COLO829 (cell line): ENCODE data around the gene ACTR1B.
"Not testable (repeated sequence)": the region's sequence is repeated elsewhere in the genome, so short reads cannot be mapped to it uniquely, and the experiment has no call there.

Experiments
- DNase-seq: peaks from one replicate; pipeline ENCODE4 v3.0.0; 2012; ENCODE audit warnings: low spot score

ACTR1B gene

DNA sequence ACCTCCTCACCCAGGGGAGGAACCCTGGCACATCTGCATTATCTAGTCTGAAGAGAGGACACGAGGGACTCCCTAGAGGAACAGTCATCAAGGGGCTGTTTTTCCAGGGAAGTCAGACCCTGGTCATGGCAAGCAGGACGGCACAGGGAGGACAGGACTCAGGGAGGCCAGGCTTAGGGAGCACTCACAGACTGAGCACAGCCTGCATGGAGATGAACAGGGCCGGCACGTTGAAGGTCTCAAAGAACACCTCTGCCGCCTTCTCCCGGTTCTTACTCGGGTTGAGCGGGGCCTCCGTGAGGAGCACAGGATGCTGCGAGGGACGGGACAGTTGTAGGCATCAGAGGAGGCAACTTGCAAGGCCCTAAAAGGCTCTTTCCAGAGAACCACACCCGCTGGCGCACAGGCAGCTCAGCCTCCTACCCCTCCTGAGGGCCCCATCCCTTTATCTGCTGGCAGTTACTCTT is 5.1 kb downstream of the ACTR1B start:
- DNase-seq, result no peak

DNA sequence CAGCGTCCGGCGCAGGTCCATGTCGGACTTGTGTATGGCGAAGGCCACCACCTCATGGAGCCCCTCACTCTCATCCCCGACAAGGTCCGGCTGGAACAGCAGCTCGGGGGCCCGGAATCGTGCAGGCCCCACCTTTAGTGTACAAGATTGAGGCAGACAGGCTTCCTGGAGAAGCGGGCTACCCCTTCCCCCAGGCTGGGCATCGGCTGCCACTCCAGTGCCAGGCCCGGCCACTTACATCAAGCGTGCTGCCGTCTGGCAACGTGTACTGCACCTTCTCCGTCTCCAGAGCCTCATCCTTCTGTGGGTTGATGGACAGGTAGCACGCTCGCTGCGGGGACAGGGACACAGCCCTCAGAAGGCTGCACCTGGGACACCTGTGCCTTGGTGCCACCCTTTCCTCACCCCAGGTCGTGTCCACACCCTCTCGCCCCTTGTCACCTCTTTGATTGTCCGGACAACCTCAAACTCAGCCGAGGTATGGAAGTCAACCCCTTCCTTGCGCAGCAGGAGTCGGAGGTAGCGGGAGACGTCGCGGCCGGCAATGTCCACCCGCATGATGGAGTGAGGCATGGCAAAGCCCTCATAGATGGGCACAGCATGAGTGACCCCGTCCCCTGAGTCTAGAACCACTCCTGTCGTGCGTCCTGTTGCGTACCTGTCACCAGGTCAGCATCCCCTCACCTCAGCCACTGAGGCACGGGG is 5.7 kb downstream of the ACTR1B start:
- DNase-seq, result no peak

DNA sequence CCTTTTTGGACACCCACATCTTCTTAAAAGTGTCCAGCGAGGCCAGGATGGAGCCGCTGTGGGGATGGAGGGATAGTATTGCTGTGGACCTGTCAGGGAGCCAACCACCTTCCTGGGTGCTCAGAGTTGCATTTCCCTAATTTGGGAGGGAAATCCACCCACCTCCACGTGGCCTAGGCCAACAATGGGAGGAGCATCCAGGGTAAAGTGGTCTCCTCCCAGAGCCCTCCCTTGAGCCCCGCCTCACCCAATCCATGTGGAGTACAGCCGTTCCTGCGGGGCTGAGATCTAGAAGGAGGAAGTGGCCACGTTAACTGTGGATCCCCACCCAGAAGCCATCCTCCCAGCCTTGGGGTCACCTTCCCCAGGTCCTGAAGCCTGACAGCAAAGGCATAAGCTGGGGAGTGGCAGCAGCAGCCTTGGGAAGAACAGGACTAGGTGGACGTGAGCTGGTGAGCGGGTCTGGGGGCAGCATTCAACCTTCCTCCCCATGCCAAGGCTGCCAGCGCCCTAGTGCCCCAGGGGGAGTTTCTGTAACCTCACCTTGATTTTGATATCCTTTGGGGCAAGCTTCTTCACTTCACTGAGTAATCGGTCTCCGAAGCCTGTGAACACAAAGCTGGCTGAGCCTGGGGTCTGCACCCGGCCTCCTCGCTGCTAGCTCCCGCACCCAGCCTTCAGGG is 6.8 kb downstream of the ACTR1B start:
- DNase-seq, result no peak

DNA sequence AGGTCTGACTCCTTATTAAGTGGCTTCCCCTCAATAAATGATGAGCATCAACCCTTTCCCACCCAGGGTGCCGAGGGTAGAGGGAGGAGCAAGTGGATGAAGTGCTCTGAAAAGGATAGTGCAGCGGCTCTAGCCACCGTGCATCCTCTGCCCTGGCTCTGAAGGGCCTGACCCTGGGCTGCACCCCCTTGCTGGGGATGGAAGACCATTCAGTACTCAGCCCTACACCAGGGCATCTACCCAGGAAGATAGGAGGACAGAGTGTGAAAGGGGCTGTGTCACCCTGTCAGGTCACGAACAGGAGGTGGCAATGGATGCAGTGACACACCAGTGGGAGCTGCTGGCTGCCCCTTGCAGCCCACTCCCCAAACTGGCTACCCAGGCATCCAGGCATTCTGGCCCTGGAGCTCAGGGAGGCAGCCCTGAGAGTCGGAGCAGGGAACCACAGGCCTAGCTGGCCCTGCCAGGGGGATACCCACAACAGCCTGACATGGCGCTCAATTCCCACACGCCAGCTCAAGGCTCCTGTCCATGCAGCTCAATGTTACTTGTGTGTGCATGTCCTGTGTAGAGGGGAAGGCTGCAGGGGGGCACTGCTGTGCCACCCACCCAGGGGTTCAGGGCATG is 7.6 kb downstream of the ACTR1B start:
- no peak for DNase-seq

DNA sequence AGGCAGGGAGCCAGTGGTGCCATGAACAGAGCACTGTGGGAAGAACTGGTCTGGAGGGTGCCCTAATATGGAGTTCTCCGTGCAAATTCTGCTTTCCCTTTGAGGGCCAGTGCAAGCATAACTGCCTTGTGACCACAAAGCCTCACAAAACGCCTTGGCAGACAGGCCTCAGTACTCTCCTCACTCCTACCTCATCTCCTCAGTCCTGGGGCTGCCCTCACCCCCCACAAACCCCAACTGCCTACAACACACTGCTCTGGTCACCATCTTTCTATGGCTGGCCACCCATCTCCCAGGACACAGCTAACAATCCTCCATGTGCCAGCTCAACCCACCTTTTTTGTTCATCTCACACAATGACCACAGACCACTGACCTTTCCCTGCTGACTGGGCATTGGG is 9.1 kb downstream of the ACTR1B start:
- no peak for DNase-seq

DNA sequence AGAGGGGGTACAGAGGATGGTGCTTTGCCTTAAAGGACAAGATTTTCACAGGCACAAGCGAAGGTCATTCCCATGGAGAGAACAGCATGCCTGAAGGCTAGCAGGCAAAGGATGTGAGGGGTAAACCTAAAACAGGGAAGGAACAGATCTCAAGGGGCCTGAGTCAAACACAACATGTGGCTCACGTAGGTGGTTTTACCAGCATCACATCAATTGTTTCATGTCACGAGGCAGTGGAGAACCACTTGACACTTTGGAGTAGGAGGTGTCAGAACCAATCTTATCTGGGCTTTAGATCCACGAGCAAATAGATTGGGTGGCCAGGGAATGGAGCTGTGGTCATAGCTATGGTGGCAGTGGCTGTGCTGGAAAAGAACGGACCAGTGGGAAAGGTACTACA is 9.5 kb downstream of the ACTR1B start:
- no peak for DNase-seq

DNA sequence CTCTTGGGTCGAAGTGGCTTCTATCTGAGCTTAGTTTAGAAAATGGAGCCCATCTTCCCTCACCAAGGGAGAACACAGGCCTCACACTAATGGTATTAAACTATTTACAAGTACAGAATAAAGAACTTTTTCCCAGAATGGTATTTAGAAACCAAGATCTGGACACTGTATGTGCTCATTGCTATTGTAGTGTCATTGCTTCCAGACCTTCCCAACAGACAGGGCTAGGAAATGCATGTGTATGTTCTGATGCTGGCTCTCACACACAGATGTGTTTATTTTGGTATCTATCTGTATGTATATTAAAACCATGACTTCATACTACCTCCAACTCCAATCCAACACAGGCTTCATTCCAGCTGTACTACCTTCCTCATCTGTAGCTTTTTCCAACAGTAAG is 10.0 kb downstream of the ACTR1B start:
- no peak for DNase-seq

DNA sequence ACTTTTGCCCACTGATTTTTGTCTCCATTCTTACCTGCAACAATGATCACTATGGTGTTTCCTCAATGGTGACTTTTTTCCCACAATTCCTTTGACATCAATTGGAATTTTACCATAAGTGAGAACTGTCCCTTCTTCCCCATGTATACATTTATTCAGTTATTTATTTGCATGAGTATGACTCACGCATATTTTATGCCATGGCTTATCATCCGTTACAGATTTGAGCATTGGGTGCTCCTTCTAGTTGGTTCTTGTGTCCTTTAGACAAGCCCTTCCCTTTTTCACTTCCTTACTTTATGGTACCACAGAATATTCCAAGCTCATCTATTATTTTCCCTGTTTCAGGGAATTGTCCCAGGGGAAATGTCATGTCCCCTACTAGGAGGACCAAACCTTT is 10.4 kb downstream of the ACTR1B start:
- no peak for DNase-seq

DNA sequence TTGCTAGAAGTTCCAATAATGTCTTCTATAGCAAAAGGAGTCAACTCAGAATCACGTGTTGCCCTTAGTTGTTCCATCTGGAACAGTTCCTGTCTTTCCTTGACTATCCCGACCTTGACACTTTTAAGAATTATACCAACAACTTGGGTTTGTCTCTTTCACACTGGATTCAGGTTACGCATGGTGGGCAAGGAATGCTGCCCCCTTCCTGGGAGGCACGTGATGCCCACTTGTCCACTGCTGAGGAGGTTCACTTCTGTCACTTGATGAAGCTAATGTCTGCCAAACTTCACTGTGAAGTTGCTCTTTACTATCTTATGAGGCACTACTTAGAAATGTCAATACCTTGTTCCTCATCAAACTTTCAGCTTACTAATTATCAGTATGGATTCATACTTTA is 12.7 kb downstream of the ACTR1B start:
- DNase-seq, result no peak

DNA sequence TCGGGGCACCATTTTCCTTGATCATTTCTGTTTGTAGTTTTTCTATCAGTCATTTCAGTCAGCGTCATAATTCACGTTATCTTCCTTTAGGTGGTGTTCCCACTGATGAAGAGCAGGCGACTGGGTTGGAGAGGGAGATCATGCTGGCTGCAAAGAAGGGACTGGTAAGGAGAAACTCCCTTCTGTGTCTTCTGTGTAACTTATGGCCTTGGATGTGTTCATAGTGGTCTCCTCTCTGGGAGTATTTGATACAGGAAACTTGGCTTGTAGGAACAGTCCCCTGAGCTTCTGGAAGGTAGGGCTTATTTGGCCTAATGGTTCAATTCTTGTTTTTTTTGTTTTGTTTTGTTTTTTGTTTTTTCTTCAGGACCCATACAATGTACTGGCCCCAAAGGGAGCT is 16.9 kb downstream of the ACTR1B start:
- DNase-seq, result no peak

DNA sequence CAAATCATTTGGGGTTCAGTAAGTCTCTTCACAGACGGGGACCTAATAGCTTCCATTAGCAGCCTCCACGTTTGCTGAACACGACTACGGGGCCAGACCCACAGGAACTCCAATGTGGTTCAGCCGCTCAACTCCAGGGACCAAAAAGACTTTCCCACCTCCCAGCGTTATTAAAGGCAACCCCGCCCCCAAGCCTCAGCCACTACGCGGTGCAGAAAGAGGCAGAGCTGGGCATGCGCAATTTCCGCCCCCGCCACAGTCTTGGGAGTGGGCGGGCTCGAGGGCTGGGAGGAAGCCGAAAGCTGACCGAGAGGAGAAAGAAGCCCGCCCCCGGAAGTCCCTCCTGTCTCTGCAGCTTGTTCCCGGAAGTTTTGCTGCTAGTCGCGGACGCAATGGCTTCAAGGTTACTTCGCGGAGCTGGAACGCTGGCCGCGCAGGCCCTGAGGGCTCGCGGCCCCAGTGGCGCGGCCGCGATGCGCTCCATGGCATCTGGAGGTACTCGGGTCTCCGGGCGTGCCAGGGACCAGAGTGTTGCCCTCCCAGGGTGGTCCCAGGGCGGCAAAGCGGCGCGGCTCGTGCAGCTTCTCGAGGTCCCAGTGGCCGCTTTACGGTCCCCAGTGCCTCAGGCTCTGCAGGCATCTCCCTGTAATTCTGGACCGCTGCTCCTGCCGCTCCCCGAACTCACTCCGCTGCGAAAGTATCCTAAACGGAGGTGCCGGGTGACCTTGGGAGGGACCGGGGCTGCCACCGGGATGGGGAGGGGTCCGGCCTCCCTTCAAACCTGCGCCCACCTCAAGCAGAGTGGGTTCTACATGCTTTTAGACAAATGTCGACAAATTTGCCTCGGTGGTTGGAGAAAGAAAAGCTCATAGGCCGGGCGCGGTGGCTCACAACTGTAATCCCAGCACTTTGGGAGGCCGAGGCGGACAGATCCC is 17.9 kb downstream of the ACTR1B start, which contains the start of gene COX5B:
Gene COX5B, plus strand, starts transcription at position 368 of the 935 bp plus-strand sequence. Its CDS starts 25 bp downstream, at position 393.
- DNase-seq, result peak; percentile 99

DNA sequence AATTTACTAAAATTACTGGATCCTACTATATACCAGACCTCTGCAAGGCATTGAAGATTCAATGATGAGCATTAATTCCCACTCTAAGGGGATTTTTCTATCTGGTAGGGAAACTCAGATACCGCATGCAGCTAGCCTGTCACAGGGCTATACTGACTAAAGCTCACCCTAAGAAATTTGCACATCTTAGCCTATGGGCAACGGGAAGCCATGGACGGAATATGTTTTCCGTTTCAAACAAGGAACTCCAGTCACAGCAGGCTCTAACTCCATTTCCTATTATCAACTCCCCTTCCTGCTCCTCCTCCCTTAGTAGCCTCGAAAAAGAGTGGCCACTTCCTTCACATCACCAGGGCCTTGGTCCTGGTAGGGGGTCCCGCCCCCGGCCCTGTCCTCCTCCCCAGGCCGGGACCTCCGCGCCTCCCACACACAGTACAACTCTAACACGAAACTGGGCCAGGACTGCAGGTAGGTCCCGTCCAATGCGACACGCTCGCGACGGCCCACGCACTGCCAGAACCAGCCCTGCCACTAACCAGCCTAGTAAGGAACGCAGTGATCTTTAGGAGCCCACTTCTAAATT is 18.6 kb downstream of the ACTR1B start:
- no peak for DNase-seq

DNA sequence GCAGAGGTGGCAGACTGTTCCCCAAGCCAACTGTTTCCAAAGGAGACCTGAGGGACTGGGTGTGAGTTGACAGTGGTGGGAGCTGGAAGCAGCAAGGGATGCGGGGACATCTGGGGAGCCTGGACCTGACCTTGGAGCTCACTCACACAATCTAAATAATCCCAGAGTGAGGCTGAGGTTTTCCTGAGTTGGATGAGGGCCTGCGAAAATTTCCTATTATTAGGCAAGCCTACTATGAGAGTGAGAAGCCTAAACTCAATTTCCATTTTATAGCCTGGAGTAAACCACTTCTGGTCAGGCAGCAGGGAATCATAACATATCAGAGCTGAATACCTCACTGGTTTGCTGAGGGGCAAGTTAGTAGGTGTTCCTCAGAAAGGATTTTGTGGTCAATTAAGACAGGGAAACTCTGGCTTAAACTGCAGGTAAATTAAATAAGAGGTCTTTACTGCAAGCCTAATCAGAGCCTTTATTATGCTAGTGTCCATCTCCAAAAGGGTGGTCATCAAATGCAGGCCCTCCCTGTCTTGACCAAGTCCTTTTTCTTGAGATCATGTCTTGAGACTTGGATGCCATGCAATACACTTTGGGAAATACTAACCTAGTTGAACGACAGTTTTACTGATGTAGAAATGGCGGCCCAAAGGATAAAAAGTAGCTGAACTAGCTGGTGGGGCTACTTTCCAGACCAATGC is 19.7 kb downstream of the ACTR1B start:
- no peak for DNase-seq

DNA sequence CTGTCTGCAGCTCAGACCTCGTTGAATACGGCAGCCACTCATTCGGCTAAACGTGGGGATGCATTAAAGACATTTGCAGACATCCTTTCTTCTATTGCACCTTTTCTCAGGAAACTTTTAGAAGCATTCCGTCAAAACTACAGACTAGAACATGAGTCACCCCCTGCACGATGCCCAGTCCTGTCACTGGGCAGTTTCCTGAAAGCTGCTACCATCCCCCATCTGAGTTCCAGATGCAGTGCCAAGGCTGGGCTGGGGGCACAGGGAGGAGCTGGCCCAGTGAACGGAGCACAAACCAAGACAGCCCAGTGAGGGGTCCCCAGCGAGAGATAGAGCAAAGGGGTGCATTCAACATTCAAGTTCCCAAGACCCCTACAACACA is 37.8 kb downstream of the ACTR1B start:
- not testable (repeated sequence) for DNase-seq

DNA sequence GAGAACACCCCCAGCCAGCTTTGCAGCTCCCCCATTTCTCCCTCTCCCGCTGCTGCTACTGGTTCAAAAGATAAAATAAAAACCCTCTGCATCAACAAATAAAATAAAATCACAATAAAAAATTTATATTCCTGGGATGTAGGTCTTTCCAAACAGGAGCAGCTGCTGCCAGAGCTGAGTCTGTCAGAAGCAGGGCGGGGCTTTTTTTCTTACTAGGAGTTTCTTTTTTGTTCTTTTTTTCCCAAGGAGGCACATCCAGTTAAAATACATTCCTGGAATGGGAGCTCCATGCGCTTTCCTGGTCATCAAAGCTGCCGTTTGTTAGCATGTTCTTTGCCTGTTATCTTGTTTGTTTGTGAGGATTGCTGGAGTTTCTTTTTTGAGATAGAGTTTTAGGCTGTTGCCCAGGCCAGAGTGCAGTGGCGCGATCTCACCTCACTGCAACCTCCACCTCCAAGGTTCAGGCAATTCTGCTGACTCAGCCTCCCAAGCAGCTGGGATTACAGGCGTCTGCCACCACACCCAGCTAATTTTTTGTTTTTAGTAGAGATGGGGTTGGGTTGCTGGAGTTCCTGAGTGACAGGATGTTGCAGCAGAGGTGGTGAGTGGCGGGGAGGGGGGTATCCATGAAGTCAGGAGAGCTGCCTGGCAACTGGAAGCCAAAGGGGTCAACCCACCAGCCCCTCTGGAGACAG is 38.3 kb downstream of the ACTR1B start:
- DNase-seq, result not testable (repeated sequence)

DNA sequence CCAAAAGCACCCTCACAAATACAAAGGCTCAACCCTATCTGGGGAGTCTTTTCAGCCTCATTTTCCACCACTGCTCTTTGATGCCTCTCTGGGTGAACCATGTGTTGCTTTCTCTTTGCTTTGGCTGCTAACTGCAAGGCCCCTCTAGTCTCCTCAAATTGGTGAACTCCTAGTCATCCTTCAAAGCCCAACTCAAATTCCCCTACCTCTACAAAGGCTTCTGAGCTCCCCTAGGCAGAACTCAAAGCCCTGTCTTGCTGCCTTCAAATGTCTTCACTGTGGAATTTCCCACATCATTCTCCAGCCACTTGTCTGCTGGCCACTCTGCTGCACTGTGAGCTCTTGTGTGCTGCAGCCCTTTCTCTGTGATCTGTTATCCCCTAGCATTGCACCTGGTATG is 40.9 kb downstream of the ACTR1B start:
- not testable (repeated sequence) for DNase-seq

DNA sequence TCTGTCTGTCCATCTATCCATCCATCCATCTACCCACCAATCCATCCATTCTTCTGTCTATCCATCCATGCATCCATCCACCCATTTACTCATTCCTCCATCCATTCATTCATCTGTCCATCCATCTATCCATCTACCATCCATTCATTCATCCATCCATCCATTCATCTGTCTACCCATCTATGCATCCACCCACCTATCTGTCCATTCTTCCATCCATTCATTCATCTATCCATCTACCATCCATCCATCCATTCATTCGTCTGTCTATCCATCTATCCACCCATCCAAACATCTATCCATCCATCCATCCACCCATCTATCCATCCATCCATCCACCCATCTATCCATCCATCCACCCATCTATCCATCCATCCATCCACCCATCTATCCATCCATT is 43.4 kb downstream of the ACTR1B start:
- DNase-seq, result not testable (repeated sequence)

DNA sequence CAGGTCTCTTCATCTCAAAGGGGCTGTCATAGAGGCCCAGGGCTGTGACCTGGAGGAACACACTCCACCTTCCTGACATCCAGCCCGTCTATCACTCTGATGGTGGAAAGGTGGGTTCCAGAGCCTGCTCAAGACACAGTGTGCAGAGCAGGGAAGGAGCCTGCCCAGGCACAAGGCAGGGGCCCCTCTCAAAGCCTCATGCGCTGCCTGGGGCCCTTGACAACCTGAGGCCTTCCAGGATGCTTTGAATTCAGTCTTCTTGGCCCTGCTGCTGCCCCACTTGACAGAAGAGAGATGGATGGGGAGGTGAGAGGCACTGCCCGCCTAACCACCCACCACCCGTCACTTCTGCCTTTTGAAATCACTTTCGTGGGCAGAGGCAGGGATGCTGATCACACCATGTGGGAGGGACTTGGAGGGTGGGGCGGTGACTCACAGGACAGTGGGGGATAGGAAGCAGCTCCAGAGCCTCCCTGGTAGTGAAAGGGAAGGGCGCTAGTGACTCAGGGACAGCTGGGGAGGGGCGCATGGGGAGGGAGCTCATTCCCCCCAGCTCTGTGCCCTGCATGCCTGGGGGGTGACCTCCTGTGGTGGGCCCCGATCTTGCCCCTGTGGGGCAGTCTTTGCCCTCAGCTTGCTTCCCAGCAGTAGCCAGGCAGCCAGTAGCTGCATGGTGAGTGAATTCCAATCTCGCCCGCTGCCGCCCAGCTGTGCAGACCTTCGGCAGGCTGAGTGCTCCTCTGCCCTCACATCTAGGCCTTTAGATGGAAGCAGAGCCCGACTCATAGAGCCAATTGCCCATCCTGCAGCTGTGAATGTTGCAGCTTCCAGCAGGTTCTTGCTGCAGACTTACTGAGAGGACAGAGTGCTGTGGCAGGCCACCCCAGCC is 44.7 kb downstream of the ACTR1B start:
- not testable (repeated sequence) for DNase-seq

DNA sequence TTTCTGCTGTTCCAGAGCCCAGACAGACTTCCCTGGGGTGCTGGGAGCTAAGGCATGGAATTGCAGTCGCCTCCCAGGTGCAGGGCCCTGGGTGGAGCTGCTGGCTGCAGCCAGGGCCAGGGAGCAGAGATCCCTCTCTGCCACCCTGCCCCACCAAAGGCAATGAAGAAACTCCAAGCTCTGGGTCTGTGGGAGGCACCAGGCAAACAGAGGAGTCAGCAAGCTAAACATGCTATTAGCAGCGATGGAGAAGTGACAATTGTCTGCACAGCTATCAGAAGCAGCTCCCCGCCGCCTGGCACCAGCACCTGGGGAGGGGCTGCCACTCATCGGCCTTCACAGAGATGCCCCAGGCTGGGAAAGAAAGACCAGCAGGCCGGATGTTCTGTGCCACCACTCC is 45.9 kb downstream of the ACTR1B start:
- DNase-seq, result no peak
